ENCODE measurements around the gene MCM5.
"Not testable (repeated sequence)": the region's sequence is repeated elsewhere in the genome, so short reads cannot be mapped to it uniquely, and the experiment has no call there.

The MCM5 gene

GRCh38 chr22:35455529-35455928, 55.6 kb downstream of the MCM5 start:
- no peak for DNase-seq

- no peak for DNase-seq
Measured at GRCh38 chr22:35456757-35457156, 56.8 kb downstream of the MCM5 start.

- DNase-seq: no peak
Measured at GRCh38 chr22:35457729-35458546, 58.0 kb downstream of the MCM5 start.

- no peak for DNase-seq
Measured at GRCh38 chr22:35458547-35459422, 58.8 kb downstream of the MCM5 start.

GRCh38 chr22:35459423-35459894, 59.5 kb downstream of the MCM5 start:
- no peak for DNase-seq

GRCh38 chr22:35459976-35460375, 60.0 kb downstream of the MCM5 start:
- not testable (repeated sequence) for DNase-seq

GRCh38 chr22:35460688-35461087, 60.7 kb downstream of the MCM5 start:
- no peak for DNase-seq

GRCh38 chr22:35462498-35463230, 62.7 kb downstream of the MCM5 start:
- no peak for DNase-seq

GRCh38 chr22:35463231-35463933, 63.4 kb downstream of the MCM5 start:
- DNase-seq: no peak

- DNase-seq: no peak
Measured at GRCh38 chr22:35464399-35464798, 64.5 kb downstream of the MCM5 start.

GRCh38 chr22:35465109-35465701, 65.3 kb downstream of the MCM5 start:
- DNase-seq: no peak

GRCh38 chr22:35467681-35468434, 67.9 kb downstream of the MCM5 start:
- DNase-seq: no peak

- no peak for DNase-seq
Measured at GRCh38 chr22:35470903-35471321, 71.0 kb downstream of the MCM5 start.

- DNase-seq: not testable (repeated sequence)
Measured at GRCh38 chr22:35471566-35471965, 71.6 kb downstream of the MCM5 start.

GRCh38 chr22:35472488-35472887, 72.5 kb downstream of the MCM5 start:
- DNase-seq: no peak

GRCh38 chr22:35473971-35474370, 74.0 kb downstream of the MCM5 start:
- DNase-seq: no peak

Data from activated effector memory CD4-positive, alpha-beta T cell treated with Interleukin-2 at 50 U/mL for 16 hours (primary cell).